AG04450 (cell line): ENCODE data around the gene SYT2. TPM values are rescaled to one million over a fixed set of nuclear protein-coding genes. Genes with fewer than 3 reads are reported as not detected.

Experiments
- CTCF ChIA-PET: fragments of 300-600, 350-600 bp; formaldehyde crosslinking; extraction: SDS; loops from one replicate; lab custom pipeline; 2022; ENCODE audit warnings: antibody characterized with exemption, inconsistent platforms; lab: Charles Lee
- POLR2A ChIA-PET: fragments of 350-600 bp; formaldehyde crosslinking; extraction: SDS; loops from one replicate; lab custom pipeline; 2021; ENCODE audit warnings: antibody characterized with exemption, inconsistent platforms; lab: Yijun Ruan, JAX
- DNase-seq: peaks from one replicate; pipeline ENCODE4 v3.0.0-alpha.2; 2011; ENCODE audit warnings: low read depth, low spot score
- H3K27ac ChIP-seq: one replicate; pipeline ENCODE4 v1.5.1; 2012; ENCODE audit warnings: low read depth, low read length, control low read depth
- H3K27me3 ChIP-seq: one replicate; pipeline ENCODE4 v1.6.0; 2012; ENCODE audit warnings: low read length; ENCODE audit not compliant: control insufficient read depth, insufficient read depth
- H3K4me3 ChIP-seq: 2 replicates; pipeline ENCODE4 v1.5.1; 2011; ENCODE audit warnings: mild to moderate bottlenecking, low read depth, low read length, control low read depth
- H3K9me3 ChIP-seq: 2 replicates; pipeline ENCODE4 v1.5.1; 2012; ENCODE audit warnings: low read length; ENCODE audit not compliant: control insufficient read depth, insufficient read depth
- CTCF ChIP-seq: IDR thresholded peaks from 2 replicates; pipeline ENCODE4 v1.5.1; 2011; ENCODE audit warnings: low read depth, low read length, control low read depth, inconsistent platforms
- polyA plus RNA-seq: library from polyadenylated mRNA; depleted of rRNA; stranded (reverse); fragments of >200 nt; gene quantifications from 2 replicates; pipeline ENCODE4 v1.2.3, GENCODE V29; 2011

Gene SYT2
- polyA plus RNA-seq, 1 experiment = 0.01 TPM

GRCh38 chr1:202713110-202713509 lies 2.9 kb upstream of the SYT2 start:
- ChIA-PET CTCF (interaction anchor here (0.8 to 1.8 kb wide), 2 partner anchors 249 to 252 kb away, joined by 3 to 11 read pairs; no protein-coding TSS in a partner anchor), POLR2A (no interaction called here)
- Histone ChIP-seq H3K27ac (no peak overlapping the region), H3K27me3 (peaks cover 62% of the 10 kb centered on the region), H3K9me3 (no peaks in the 10 kb centered on the region; the same call in 1 of the 2 replicates), H3K4me3 (no peak overlapping the region)
- DNase-seq = no peak
- TF ChIP-seq CTCF = no peak

- Histone ChIP-seq H3K9me3 (no peaks in the 10 kb centered on the region; the same call in 1 of the 2 replicates), H3K27ac (no peak overlapping the region), H3K4me3 (no peak overlapping the region), H3K27me3 (peaks cover 68% of the 10 kb centered on the region)
- POLR2A ChIA-PET = no interaction called here
- TF ChIP-seq CTCF = no peak
- no peak for DNase-seq
- CTCF ChIA-PET = interaction anchor here (0.8 to 1.8 kb wide), 3 partner anchors 248 to 523 kb away, joined by 3 to 11 read pairs (median 3); no protein-coding TSS in a partner anchor
These were observed 1.8 kb upstream of the SYT2 start for GRCh38 chr1:202711949-202712635.

GRCh38 chr1:202709276-202710041 lies 795 bp downstream of the SYT2 start:
- H3K4me3 ChIP-seq = no peak overlapping the region
- peaks cover 79% of the 10 kb centered on the region for H3K27me3 ChIP-seq
- DNase-seq = no peak
- H3K9me3 ChIP-seq = no peaks in the 10 kb centered on the region; the same call in 1 of the 2 replicates
- H3K27ac ChIP-seq = no peak overlapping the region
- no peak for TF ChIP-seq CTCF
- CTCF ChIA-PET = interaction anchor here (0.6 to 1.9 kb wide), 3 partner anchors 10 to 245 kb away, joined by 3 to 8 read pairs (median 7); no protein-coding TSS in a partner anchor
- POLR2A ChIA-PET = no interaction called here

GRCh38 chr1:202708456-202709275 lies 1.6 kb downstream of the SYT2 start:
- DNase-seq = no peak
- Histone ChIP-seq H3K27ac (no peak overlapping the region), H3K4me3 (no peak overlapping the region), H3K9me3 (no peaks in the 10 kb centered on the region; the same call in 1 of the 2 replicates), H3K27me3 (peaks cover 86% of the 10 kb centered on the region)
- TF ChIP-seq CTCF = no peak
- ChIA-PET POLR2A (no interaction called here), CTCF (interaction anchor here (1.9 kb wide), 1 partner anchor 11 kb away, joined by 7 read pairs; no protein-coding TSS in a partner anchor)
